ENCODE data around the gene GNAO1. TPM values are rescaled to one million over a fixed set of nuclear protein-coding genes. Genes with fewer than 3 reads are reported as not detected.
"Not testable (repeated sequence)": the region's sequence is repeated elsewhere in the genome, so short reads cannot be mapped to it uniquely, and the experiment has no call there.

Gene GNAO1
- total RNA-seq, 1 experiment from 2014 or later: not detected

DNA sequence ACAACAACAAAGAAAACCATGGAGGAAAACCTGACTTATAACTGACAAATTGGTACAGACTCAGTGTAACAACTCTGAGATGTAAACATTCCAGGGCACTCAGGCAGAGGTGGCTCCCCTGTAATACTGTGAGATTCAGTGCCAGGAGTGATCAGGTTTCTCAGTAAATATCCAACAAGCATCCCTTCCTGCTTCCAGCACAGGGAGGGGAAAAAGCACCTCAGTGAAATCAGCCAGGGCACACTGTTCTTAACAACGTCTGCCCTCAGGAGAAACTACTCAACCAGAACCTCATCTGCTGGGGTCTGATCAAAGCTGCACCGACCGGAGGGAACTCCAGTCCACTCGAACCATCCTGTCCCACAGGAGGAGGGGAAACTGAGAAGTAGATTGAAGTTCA, 181.7 kb downstream of the GNAO1 start:
- Histone ChIP-seq H3K79me2 (ENCODE audit: low read length) (peaks cover 4% of the 10 kb centered on the region; the same call in 1 of the 2 replicates), H3K4me3 (ENCODE audit: low read length) (no peak overlapping the region), H2AFZ (ENCODE audit: low read length) (no peak overlapping the region), H3K27ac (ENCODE audit: low read length) (no peak overlapping the region), H3K4me1 (ENCODE audit: insufficient read depth, low read length) (peaks cover 34% of the 10 kb centered on the region), H3K27me3 (ENCODE audit: low read length) (no peaks in the 10 kb centered on the region), H3K9ac (ENCODE audit: low read length) (no peak overlapping the region), H3K4me2 (ENCODE audit: low read length) (peak overlapping the region; percentile 48; the same call in 1 of the 2 replicates), H3F3A (ENCODE audit: low read length, unreplicated experiment) (no peaks in the 10 kb centered on the region), H3K36me3 (ENCODE audit: low read depth, low read length) (no peaks in the 10 kb centered on the region; the same call in 1 of the 2 replicates), H4K20me1 (ENCODE audit: low read length) (no peaks in the 10 kb centered on the region), H3K9me3 (ENCODE audit: low read length) (no peaks in the 10 kb centered on the region), H3K9me2 (replicated peaks; ENCODE audit: low read length) (no peaks in the 10 kb centered on the region)
- TF ChIP-seq, protein P1, sequence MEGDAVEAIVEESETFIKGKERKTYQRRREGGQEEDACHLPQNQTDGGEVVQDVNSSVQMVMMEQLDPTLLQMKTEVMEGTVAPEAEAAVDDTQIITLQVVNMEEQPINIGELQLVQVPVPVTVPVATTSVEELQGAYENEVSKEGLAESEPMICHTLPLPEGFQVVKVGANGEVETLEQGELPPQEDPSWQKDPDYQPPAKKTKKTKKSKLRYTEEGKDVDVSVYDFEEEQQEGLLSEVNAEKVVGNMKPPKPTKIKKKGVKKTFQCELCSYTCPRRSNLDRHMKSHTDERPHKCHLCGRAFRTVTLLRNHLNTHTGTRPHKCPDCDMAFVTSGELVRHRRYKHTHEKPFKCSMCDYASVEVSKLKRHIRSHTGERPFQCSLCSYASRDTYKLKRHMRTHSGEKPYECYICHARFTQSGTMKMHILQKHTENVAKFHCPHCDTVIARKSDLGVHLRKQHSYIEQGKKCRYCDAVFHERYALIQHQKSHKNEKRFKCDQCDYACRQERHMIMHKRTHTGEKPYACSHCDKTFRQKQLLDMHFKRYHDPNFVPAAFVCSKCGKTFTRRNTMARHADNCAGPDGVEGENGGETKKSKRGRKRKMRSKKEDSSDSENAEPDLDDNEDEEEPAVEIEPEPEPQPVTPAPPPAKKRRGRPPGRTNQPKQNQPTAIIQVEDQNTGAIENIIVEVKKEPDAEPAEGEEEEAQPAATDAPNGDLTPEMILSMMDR (conservative IDR thresholded peaks at IDR 0.05; ENCODE audit: low read depth, low read length): no peak
- TF ChIP-seq EZH2phosphoT487 (IDR thresholded peaks at IDR 0.05; ENCODE audit: borderline replicate concordance, low read length): no peak
- no peak for TF ChIP-seq EZH2 (IDR thresholded peaks at IDR 0.05; ENCODE audit: low read length, unreplicated experiment)
- no TSS peak for BruUV-seq (replicated peaks)
- DNase-seq (peak; percentile 64), ATAC-seq (peak; percentile 90)
- CTCF ChIA-PET: no interaction called here
- POLR2A ChIA-PET (ENCODE audit: unreplicated experiment): no interaction called here
- intact Hi-C loops (cut with micrococcal nuclease): no loop called here

DNA sequence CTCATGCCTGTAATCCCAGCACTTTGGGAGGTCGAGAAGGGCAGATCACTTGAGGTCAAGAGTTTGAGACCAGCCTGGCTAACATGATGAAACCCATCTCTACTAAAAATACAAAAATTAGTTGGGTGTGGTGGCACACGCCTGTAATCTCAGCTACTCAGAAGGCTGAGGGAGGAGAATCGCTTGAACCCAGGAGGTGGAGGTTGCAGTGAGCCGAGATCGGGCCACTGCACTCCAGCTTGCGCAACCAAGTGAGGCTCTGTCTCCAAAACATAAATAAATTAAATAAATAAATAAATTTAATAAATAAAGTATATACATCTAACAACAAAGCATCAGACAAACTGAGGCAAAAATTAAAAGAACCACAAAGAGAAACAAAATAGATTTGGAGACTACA, 184.5 kb downstream of the GNAO1 start:
- H3K4me3 ChIP-seq (ENCODE audit: low read length); CTCF ChIA-PET; H3K27ac ChIP-seq (ENCODE audit: low read length); POLR2A ChIA-PET (ENCODE audit: unreplicated experiment); ATAC-seq; H3K79me2 ChIP-seq (ENCODE audit: low read length); H3K27me3 ChIP-seq (ENCODE audit: low read length); H3K4me2 ChIP-seq (ENCODE audit: low read length); H4K20me1 ChIP-seq (ENCODE audit: low read length); H3K9ac ChIP-seq (ENCODE audit: low read length); H3K9me3 ChIP-seq (ENCODE audit: low read length); DNase-seq; intact Hi-C loops (cut with micrococcal nuclease); BruUV-seq (replicated peaks); H3K9me2 ChIP-seq (replicated peaks; ENCODE audit: low read length); H3F3A ChIP-seq (ENCODE audit: low read length, unreplicated experiment); H2AFZ ChIP-seq (ENCODE audit: low read length): not testable (repeated sequence)
- Histone ChIP-seq H3K36me3 (ENCODE audit: low read depth, low read length) (peaks cover 10% of the 10 kb centered on the region), H3K4me1 (ENCODE audit: insufficient read depth, low read length) (peaks cover 26% of the 10 kb centered on the region)

GRCh38 chr16:56379044-56379443, 187.8 kb downstream of the GNAO1 start:
- H3K9me2 ChIP-seq (replicated peaks; ENCODE audit: low read length); H3K27me3 ChIP-seq (ENCODE audit: low read length); intact Hi-C loops (cut with micrococcal nuclease); H2AFZ ChIP-seq (ENCODE audit: low read length); H3K9me3 ChIP-seq (ENCODE audit: low read length); BruUV-seq (replicated peaks); H3K9ac ChIP-seq (ENCODE audit: low read length); H4K20me1 ChIP-seq (ENCODE audit: low read length); H3K79me2 ChIP-seq (ENCODE audit: low read length); H3K4me2 ChIP-seq (ENCODE audit: low read length); ATAC-seq; POLR2A ChIA-PET (ENCODE audit: unreplicated experiment); H3K27ac ChIP-seq (ENCODE audit: low read length); DNase-seq; CTCF ChIA-PET; H3K4me3 ChIP-seq (ENCODE audit: low read length); H3F3A ChIP-seq (ENCODE audit: low read length, unreplicated experiment): not testable (repeated sequence)
- Histone ChIP-seq H3K36me3 (ENCODE audit: low read depth, low read length) (peaks cover 24% of the 10 kb centered on the region), H3K4me1 (ENCODE audit: insufficient read depth, low read length) (peaks cover 15% of the 10 kb centered on the region)

- H3K9ac ChIP-seq (ENCODE audit: low read length); H3K4me3 ChIP-seq (ENCODE audit: low read length); intact Hi-C loops (cut with micrococcal nuclease); BruUV-seq (replicated peaks); H3K9me3 ChIP-seq (ENCODE audit: low read length); H3F3A ChIP-seq (ENCODE audit: low read length, unreplicated experiment); H2AFZ ChIP-seq (ENCODE audit: low read length); CTCF ChIA-PET; H3K27ac ChIP-seq (ENCODE audit: low read length); POLR2A ChIA-PET (ENCODE audit: unreplicated experiment); H3K79me2 ChIP-seq (ENCODE audit: low read length); ATAC-seq; DNase-seq; H4K20me1 ChIP-seq (ENCODE audit: low read length); H3K4me2 ChIP-seq (ENCODE audit: low read length); H3K27me3 ChIP-seq (ENCODE audit: low read length); H3K9me2 ChIP-seq (replicated peaks; ENCODE audit: low read length): not testable (repeated sequence)
- H3K4me1 ChIP-seq (ENCODE audit: insufficient read depth, low read length): peaks cover 15% of the 10 kb centered on the region
- peaks cover 24% of the 10 kb centered on the region for H3K36me3 ChIP-seq (ENCODE audit: low read depth, low read length)
Observed at GRCh38 chr16:56380778-56381485, 189.6 kb downstream of the GNAO1 start.

Data from PC-3 (cell line).